HFFc6 (cell line): ENCODE measurements around the gene TEX22. TPM values are rescaled to one million over a fixed set of nuclear protein-coding genes. Genes with fewer than 3 reads are reported as not detected.

Experiments used
- DNase-seq: peaks from one replicate; pipeline ENCODE4 v3.0.0-alpha.2; 2018
- H3K27ac Mint-ChIP-seq: 2 replicates; pipeline ENCODE4 v1.8.0; 2020; ENCODE audit warnings: mild to moderate bottlenecking, mixed read lengths
- H3K27me3 Mint-ChIP-seq: 2 replicates; pipeline ENCODE4 v1.8.0; 2021; ENCODE audit warnings: mild to moderate bottlenecking, moderate library complexity, mixed read lengths; ENCODE audit not compliant: insufficient read depth
- H3K36me3 Mint-ChIP-seq: 2 replicates; pipeline ENCODE4 v1.8.0; 2021; ENCODE audit warnings: low read depth, mixed read lengths
- H3K4me1 Mint-ChIP-seq: 2 replicates; pipeline ENCODE4 v1.8.0; 2020; ENCODE audit warnings: low read depth, mixed read lengths
- H3K4me3 Mint-ChIP-seq: 2 replicates; pipeline ENCODE4 v1.8.0; 2020; ENCODE audit warnings: mild to moderate bottlenecking, moderate library complexity, mixed read lengths
- H3K9me3 Mint-ChIP-seq: 2 replicates; pipeline ENCODE4 v1.8.0; 2020; ENCODE audit warnings: mild to moderate bottlenecking, mixed read lengths
- total RNA-seq, 6 experiments: library from RNA; stranded (reverse); fragmentation: NEBNext Ultra II Directional; extraction: Animal tissue kit (Norgen Biotek cat#: 25700); gene quantifications; 2 replicates in 1 of 6; 3 replicates in 5 of 6; pipeline ENCODE4 v1.2.3, GENCODE V29; 2021
- TF ChIP-seq, protein P1 (sequence below): fragments of 200-600 bp; sonication (generic); IDR thresholded peaks from 2 replicates; pipeline ENCODE4 v1.5.0; 2021; ENCODE audit warnings: antibody characterized with exemption, mild to moderate bottlenecking

Gene TEX22
- total RNA-seq, 6 experiments from 2014 or later = 0.34 to 2.1 (median 0.76) TPM

DNA sequence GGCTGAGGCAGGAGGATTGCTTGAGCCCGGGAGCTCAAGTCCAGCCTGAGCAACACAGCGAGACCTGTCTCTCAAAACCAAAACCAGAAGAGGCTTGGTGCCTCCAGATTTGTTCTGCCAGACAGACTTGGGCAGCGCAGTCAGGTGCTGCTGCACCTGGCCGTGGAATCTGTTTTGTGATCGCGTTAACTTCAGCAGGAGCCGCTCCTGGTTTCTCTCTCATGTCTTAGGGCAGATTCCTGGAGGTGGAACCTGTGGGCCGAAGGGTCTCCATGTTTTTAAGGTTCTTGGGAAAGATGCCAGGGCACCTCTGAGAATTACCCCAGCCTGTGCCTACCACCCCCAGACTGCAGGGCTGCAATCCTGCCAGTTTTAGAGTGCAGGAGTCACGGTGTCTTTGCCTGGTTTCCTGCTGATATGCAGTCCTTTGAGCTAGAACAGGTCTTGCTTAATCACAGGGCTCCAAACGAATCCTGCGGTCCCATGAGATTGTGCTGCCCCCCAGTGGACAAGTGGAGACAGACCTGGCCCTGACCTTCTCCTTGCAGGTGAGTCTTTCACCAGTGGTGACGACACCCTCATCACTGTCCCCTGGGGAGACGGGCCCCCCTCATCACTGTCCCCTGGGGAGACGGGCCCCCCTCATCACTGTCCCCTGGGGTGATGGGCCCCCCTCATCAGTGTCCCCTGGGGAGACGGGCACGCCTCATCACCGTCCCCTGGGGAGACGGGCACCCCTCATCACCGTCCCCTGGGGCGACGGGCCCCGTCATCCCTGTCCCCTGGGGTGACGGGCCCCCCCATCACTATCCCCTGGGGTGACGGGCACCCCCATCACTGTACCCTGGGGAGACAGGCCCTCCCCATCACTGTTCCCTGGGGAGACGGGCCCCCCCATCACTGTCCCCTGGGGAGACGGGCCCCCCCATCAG lies 46.2 kb upstream of the TEX22 start:
- Mint-ChIP-seq H3K4me1 (no peaks in the 10 kb centered on the region), H3K27ac (no peak overlapping the region)
- TF ChIP-seq, protein P1, sequence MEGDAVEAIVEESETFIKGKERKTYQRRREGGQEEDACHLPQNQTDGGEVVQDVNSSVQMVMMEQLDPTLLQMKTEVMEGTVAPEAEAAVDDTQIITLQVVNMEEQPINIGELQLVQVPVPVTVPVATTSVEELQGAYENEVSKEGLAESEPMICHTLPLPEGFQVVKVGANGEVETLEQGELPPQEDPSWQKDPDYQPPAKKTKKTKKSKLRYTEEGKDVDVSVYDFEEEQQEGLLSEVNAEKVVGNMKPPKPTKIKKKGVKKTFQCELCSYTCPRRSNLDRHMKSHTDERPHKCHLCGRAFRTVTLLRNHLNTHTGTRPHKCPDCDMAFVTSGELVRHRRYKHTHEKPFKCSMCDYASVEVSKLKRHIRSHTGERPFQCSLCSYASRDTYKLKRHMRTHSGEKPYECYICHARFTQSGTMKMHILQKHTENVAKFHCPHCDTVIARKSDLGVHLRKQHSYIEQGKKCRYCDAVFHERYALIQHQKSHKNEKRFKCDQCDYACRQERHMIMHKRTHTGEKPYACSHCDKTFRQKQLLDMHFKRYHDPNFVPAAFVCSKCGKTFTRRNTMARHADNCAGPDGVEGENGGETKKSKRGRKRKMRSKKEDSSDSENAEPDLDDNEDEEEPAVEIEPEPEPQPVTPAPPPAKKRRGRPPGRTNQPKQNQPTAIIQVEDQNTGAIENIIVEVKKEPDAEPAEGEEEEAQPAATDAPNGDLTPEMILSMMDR = peak; percentile 93

DNA sequence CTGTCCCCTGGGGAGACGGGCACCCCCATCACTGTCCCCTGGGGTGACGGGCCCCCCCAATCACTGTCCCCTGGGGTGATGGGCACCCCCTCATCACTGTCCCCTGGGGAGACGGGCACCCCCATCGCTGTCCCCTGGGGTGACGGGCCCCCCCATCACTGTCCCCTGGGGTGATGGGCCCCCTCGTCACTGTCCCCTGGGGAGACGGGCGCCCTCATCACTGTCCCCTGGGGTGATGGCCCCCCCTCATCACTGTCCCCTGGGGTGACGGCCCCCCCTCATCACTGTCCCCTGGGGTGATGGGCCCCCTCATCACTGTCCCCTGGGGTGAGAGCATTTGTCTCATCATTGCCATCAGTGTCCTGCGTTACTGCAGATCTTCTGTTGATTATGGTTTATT lies 45.2 kb upstream of the TEX22 start:
- Mint-ChIP-seq H3K9me3 (no peaks in the 10 kb centered on the region), H3K27me3 (peaks cover 1% of the 10 kb centered on the region; the same call in 1 of the 2 replicates), H3K36me3 (no peaks in the 10 kb centered on the region), H3K4me1 (no peaks in the 10 kb centered on the region), H3K27ac (no peak overlapping the region), H3K4me3 (no peak overlapping the region)
- TF ChIP-seq, protein P1 = no peak
- DNase-seq = no peak

More for the DNA sequence above, 46.2 kb upstream of the TEX22 start:
- H3K36me3 Mint-ChIP-seq = no peaks in the 10 kb centered on the region
- peak; percentile 78 for DNase-seq
- no peak overlapping the region for H3K4me3 Mint-ChIP-seq
- peaks cover 1% of the 10 kb centered on the region; the same call in 1 of the 2 replicates for H3K27me3 Mint-ChIP-seq
- H3K9me3 Mint-ChIP-seq = no peaks in the 10 kb centered on the region

DNA sequence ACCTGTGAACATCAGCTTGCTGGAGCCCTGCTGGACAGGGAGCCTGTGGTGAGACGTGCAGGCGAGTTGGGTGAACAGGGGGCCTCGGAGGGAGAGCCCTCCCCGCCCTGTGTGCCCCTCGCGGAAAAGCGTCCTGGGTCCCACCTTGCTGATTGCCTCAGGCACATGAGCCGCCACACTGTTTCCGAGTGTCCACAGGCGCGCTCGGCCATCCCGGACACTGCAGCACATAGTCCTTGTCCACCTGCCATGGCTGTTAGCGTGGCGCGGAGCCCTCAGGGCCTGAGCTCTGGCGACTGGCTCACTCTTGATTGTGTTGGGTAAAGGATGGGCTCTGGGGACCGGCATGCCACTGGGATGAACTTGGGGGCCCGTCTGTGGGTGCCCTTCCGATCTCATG lies 43.8 kb upstream of the TEX22 start:
- Mint-ChIP-seq H3K36me3 (no peaks in the 10 kb centered on the region), H3K9me3 (no peaks in the 10 kb centered on the region), H3K4me3 (no peak overlapping the region), H3K27ac (no peak overlapping the region), H3K4me1 (no peaks in the 10 kb centered on the region), H3K27me3 (no peaks in the 10 kb centered on the region)
- TF ChIP-seq, protein P1 = no peak
- DNase-seq = no peak

DNA sequence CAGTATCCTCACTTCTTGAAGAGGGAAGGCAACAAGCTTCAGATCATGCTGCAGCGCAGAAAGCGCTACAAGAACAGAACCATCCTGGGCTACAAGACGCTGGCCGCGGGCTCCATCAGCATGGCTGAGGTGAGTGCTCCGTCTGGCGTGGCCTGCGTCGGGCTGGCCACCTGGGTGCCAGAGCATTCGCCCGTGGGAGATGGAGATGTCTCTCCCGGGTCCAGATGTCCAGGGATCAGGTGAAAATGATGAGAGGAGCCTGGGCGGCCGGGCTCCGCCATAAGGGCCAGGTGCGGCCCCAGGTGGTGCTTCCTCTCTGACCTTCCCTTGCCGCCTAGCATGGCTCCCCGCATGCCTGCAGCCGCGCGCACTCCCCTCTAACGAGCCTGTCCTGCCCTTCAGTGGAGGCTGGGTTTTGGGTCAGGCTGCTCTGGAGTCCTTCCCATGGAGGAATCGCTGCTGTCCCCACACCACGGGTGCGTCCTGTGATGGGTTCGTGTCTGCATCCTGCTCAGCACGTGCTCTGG lies 43.2 kb upstream of the TEX22 start:
- no peaks in the 10 kb centered on the region for H3K4me1 Mint-ChIP-seq
- no peaks in the 10 kb centered on the region for H3K27me3 Mint-ChIP-seq
- TF ChIP-seq, protein P1 = no peak
- no peak overlapping the region for H3K27ac Mint-ChIP-seq
- H3K9me3 Mint-ChIP-seq = no peaks in the 10 kb centered on the region
- DNase-seq = no peak
- H3K36me3 Mint-ChIP-seq = no peaks in the 10 kb centered on the region
- H3K4me3 Mint-ChIP-seq = no peak overlapping the region

DNA sequence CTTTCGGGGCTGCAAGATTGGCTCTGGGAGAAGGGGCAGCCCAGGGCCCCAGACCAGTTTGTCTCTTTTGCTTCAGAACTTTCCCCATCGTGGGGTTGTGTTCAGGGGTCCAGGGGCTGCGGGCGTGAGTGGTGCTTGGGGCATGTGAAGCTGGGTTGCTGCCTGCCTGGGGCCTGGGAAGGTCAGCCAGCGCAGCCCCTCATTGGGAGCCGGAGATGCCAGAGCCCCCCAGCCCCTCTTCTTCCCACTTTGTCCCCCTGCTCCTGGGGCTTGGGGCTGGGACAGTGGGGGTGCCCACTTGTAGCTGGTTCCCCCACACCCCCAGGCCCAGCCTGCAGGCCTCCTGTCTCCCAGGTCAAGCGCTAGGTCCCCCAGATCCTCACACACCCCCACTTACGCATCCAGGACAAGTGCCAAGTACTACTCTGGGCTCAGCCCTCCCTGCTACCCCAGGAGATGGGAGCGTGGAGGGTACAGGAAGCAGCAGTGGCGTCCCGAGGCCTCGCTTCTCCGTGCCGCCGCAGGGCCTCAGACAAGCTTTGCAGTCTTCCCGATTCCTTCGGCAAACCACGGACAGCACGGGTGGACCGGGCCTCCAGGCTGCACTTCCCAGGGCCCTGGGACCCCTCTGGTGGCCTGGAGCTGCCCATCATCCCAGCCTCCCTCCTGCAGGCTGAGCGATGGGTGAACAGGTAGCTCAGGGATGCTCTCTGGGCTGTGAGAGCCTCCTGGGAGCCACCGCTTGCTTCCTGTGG lies 42.3 kb upstream of the TEX22 start:
- no peak for DNase-seq
- no peaks in the 10 kb centered on the region for H3K9me3 Mint-ChIP-seq
- H3K4me3 Mint-ChIP-seq = no peak overlapping the region
- no peaks in the 10 kb centered on the region for H3K4me1 Mint-ChIP-seq
- TF ChIP-seq, protein P1 = no peak
- no peak overlapping the region for H3K27ac Mint-ChIP-seq
- H3K36me3 Mint-ChIP-seq = peaks cover 5% of the 10 kb centered on the region; the same call in 1 of the 2 replicates
- H3K27me3 Mint-ChIP-seq = no peaks in the 10 kb centered on the region
